GM19193 (cell line): ENCODE measurements around the gene ZNF503.

Experiments used
- POLR2A ChIP-seq: IDR thresholded peaks from 4 replicates; pipeline ENCODE4 v1.6.1; 2011; ENCODE audit not compliant: insufficient read depth, insufficient read length; ENCODE audit errors: extremely low read depth

ZNF503 gene

DNA sequence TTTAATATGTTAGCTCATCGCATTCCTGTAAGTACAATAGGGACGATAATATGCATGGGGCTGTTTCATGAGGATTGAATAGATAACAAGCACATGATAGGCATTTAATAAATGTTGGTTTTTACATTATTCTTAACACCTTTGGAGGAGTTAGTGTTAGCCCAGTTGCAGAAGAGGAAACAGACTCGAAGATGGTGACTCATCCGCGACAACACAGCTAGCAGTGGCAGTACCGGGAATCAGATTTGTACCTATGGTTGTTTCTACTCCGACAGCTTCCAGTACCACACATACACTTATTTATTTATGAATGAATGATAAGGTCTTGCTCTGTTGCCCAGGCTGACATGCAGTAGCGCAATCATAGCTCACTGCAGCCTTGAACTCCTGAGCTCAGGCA is 32.7 kb upstream of the ZNF503 start:
- TF ChIP-seq POLR2A = no peak

DNA sequence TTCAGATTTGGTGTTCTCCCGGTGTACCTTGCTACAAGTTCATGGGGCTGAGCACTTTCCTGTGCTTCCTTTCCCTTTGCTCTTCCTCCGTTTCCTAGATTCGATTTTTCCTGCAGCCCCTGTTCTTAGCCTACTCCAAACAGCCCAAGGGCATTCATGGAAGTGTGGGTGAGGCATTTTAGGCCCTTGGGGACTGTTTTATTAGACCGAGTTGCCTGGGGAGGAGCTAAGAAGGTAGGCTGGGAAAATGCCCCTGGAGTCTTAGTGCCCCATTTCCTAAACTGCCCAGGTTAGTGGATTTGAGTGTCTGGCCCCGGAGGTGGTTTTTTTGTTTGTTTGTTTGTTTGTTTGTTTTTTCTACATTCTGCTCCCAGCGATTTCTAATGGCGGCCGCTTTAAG is 31.7 kb upstream of the ZNF503 start:
- no peak for TF ChIP-seq POLR2A

DNA sequence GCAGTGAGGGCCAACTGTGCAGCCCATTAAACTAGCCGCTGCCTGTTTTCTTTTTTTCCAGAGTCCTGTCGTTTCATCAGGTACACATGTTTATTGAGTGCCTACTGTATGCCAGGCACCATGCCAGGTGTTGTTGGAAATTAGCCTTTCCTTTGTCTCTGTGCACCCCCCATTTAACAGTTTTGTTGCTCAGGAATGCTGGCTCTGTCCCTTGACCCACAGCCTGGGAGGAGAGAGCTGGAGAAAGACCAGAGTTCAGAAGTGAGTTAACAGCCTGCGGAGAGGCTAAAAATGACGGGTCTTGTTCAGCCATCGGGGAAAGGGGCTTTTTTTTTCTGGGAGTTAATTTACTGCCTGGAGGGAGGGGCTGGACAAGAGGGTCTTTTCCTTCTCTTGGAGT is 31.2 kb upstream of the ZNF503 start:
- no peak for TF ChIP-seq POLR2A

DNA sequence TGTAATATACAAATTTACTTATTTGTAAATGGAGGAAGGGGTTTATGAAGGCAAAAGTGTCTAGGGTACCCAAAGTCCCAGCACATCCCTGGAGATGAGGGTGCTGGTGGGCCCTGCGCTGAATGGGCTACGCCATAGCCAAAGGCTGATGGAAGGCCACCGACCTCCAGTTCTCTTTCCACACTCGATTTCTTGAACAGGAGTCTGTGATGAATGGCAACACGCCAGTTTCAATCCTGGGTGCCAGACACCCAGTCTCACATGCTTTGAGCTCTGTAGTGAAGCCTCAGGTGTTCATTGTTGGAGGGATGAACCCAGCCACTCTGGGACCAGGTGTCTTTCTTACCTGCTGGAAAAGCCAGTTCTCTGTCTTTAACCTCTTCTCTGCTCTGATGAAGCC is 30.6 kb upstream of the ZNF503 start:
- TF ChIP-seq POLR2A = no peak

DNA sequence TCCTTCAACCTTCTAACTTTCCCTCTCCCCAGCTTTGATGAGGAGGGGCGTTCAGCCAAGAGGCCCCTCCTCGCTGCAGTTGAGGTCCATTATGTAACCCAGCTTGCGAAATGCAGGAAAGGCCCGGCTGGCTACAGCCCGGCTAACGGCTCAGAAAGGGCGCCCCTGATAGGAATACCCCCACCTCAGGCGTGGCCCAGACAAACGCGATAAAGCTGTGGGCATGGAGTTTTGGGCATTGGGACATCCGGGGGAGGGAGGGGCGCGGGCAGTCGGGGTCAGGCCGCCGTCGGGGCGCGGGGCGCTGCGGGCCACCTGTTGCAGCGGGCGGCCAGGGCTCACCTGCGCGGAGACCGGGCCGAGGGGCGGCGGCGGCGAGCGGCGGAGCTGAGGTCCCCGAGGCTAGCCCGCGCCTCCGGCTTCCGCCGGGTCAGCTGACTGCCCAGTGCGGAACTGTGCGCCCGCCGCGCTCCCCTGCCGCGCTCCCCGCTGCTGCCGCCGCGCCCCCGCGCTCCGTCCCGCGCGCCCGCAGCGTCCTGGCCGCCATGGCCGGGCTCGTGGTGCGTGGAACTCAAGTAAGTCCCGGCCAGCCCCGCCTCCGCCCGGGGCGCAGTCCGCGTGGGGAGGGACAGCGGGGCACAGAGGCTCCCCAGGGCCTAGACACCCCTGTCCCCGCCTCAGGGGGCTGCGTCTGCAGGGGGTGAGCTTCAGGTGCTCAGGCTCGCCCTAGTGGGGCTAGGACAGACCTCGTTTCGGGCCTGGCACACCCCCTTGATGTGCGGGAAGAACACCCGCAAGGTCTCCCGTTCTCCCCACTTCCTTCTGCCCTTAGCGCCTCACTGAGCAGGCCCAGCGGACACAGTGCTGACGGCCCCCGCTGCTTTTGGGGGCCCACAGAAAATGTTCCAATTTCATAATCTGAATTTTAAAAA is 29.9 kb upstream of the ZNF503 start, which contains the start of gene LRMDA:
Gene LRMDA, plus strand, starts transcription at position 445 of the 932 bp plus-strand sequence.
- TF ChIP-seq POLR2A = peak; percentile 20

DNA sequence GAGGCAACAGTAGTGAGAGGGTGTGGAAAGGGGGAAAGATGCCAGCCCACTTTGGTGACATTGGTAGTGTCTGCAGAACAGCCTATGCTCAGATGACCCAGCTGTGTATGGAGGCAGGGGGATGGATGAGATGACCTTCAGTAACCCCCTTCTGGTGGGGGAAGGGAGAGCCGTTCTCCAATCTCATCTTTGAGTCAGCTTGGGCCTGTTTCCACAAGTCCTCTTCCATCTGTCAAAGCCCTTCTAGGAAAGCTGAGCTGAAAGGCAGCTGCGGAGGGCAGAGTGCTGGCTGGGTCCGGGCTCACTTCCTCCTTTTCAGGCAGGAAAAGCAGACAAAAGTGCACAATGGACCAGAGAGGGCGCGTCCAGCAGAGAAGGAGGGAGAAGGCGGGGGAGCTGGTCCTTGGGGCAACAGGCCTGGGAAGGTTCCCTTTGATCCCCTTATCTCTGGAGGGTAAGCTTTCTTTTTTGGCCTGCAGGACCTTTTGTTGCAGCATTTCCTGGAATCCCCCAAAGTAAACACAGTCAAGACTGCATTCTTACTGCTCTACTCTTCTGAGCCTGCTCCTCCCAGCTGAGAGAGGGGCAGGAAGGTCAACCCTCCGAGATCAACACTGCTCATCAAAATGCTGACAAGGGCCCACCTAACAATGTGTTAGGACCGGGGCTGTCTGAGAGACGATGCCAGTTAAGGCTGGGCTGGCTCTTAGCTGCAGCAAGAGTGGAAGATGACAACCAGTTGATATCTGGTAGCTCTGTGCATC is 28.6 kb upstream of the ZNF503 start:
- no peak for TF ChIP-seq POLR2A

DNA sequence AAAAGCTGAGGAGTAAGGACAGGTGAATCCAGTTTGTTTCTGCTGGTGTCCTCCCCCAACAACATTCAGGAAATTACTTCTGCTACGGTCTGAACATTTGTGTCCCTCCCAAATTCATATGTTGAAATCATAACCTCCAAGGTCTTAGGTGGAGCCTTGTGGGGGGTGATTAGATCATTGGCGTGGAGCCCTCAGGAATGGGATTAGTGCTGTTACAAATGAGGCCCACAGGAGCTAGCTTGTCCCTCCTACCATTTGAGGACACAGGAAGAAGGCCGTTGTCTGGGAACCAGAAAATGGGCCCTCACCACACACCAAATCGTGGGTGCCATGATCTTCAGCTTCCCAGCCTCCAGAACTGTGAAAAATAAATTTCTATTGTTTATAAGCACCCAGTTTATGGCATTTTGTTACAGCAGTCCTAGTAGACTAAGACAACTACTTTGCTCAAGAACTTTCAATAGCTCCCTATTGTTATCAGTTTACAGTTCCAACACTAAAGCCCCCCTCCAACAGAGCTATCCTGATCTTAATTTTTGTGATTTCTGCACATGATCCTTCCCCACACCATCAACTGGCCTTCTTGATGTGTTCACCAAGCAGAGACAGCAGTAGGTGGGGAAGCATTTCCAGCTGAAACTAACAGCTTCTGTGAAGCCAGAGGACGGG is 27.7 kb upstream of the ZNF503 start:
- no peak for TF ChIP-seq POLR2A

DNA sequence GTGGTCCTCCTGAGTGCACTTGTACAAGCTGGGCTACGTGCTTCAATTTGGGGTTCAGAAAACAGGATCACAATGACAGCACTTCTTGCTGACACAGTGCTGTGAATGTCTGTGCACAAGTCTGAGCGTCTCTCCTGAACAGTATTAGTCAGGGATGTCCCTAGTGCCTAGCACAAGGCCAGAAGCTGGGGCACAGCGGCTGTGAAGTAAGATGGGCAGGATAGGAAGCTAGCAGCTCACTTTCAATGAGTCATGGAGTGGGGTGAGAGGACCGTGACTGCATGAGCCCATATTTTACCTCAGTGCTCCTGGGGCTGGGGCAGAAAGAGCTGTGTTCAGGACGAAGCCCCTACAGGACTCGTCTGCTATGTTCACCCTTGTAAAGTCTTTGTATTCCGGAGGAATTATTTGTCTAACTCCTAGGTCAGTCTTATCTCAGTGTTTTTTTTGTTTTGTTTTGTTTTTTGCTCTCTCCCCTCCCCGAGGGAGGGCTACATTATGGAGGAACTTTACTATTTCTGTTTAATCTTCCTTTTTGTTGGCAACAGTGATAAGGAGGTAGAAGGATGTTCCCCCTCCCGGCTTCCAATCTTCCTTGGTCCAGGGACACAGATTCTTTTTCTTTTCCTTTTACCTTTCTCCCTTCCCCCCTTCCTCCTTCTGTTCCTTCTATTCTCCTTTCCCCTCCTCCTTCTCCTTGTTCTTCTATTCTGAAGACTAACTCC is 27.0 kb upstream of the ZNF503 start:
- TF ChIP-seq POLR2A = no peak

DNA sequence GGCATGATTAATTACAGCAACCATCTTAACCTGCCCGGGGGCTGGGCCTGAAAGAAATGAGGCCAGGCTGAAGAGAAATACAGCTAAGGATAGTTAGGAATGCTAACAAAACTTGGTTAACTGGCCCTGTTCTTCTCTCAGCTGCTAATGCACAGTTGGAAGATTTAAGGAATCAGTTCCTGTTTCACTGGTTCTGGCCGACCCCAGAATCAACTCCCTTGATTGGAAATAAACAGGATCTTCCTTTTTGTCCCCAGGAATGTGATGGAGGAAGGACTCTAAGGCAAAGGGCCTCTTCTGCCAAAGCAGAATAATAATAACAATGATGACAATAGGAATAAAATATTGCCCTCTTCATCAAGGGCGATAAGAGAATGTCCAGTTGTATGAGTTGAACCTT is 26.4 kb upstream of the ZNF503 start:
- no peak for TF ChIP-seq POLR2A

DNA sequence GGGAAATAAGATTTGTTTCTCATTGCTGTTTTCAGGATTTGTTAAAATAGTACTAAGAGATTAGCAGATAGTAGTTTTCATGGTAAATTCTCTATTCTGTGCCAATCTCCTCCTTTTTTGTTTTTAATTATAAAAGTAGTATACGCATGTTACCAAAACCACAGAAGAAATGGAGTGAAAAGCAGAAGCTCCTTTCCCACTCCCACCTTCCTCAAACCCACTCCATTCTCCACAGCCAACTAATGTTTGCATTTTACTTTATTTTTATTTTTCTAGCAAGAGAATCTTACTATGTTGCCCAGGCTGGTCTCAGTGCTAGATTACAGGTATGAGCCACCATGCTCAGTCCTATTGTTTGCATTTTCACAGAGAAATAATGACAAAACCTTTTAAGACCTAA is 25.3 kb upstream of the ZNF503 start:
- TF ChIP-seq POLR2A = no peak

DNA sequence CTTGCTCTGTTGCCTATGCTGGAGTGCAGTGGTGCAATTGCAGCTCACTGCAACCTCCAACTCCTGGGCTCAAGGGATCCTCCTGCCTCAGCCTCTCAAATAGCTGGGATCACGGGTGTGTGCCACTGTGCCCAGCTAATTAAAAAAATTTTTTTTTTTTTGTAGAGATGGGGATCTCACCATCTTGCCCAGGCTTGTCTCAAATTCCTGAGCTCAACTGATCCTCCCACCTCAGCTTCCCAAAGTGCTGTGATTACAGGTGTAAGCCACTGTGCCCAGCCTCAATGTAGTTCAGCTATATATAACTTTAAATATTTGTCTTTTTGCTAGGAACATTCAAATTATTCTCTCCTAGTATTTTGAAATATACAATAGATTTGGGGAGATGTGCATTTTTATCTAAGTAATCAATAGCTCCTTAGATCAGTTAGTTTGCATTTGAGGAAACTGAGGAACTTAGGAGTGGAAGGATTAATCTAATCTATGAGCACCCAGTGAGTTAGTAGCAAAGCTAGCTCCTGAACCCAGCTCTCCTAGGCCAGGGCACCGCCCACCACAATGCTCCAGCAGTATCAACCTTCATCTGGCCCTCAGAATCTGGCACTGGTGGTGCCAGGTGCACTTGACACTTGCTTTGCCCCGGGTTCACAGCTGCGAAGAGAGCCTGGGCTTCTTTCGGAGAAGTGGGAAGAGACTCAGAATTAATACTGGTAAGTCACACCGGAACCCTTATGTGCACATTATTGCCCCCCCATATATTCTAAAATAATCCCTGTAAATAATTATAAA is 23.9 kb upstream of the ZNF503 start:
- TF ChIP-seq POLR2A = no peak

DNA sequence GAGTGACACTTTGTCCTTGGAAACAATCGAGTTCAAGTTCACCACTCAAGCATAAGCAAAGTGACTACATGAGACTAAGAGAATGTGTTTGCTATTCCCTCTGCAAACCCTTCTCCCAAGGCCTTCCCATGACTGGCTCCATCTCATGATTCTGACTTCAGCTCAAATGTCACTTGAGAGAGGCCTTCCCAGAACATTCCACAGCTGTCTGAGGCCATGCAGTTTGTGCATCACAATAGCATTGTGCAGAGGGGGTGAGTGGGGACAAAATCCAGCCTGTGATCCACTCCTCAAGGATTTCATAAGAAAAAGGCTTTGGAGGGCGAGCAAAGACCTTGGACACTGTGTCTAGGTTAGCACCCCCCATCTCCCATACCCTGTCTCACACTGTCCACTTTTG is 23.0 kb upstream of the ZNF503 start:
- no peak for TF ChIP-seq POLR2A

DNA sequence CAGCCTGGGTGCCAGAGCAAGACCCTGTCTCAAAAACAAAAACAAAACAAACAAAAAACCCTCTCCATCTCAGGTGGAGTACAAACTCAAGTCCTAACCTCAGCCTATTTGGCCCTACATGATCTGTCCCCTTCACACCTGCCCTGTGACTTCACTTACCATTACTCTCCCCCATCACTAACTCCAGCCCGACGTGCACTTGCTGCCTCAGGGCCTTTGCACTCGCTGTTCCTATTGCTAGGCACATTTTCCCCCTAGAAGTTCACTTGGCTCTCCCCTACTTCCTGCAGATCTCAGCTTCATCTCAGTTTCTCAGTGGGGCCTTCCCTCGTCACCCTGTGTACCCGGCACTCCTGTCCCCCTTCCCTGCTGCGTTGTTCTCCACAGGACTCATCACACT is 21.3 kb upstream of the ZNF503 start:
- no peak for TF ChIP-seq POLR2A

DNA sequence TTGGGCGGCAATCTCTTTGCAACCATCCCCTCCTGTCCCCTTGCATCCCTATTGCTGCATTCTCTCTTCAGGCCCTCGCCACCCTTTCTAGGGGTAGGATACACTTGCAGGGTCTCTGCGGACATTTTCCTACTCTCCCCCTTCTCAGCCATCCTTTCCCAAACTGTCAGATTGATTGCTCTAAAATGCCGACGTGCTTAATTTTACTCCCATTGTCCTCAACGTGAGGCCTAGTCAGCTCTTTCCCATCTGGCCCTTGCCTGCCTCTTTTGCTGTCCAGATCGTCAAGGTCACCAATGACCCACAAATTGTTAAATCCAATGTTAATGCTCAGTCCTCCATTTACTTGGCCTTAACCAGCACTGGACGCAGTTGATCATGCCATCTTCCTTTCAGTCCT is 17.1 kb upstream of the ZNF503 start:
- TF ChIP-seq POLR2A = no peak
